OCI-LY3 (cell line): Measurements from ENCODE around the gene C1QTNF5.

ENCODE experiments used
- H2AFZ ChIP-seq: fragments of 200-600, 300-600 bp; shearing (Covaris generic); 2 replicates; pipeline ENCODE4 v1.6.0; 2014; ENCODE audit warnings: antibody characterized with exemption, low read depth, low read length
- H3K27ac ChIP-seq: fragments of 200-600, 300-600 bp; sonication (generic); 2 replicates; pipeline ENCODE4 v1.5.1; 2014; ENCODE audit warnings: mild to moderate bottlenecking, low read length, moderate library complexity, mixed read lengths
- H3K27me3 ChIP-seq: fragments of 200-600, 300-600 bp; sonication (generic); 2 replicates; pipeline ENCODE4 v1.6.1; 2014; ENCODE audit warnings: low read depth, low read length, mixed read lengths
- H3K36me3 ChIP-seq: fragments of 200-600, 300-600 bp; sonication (generic); replicated peaks from 2 replicates; pipeline ENCODE3; 2014; ENCODE audit warnings: low read depth, low read length, mixed read lengths
- H3K4me1 ChIP-seq: fragments of 300-600, 200-600 bp; sonication (generic); 2 replicates; pipeline ENCODE4 v1.6.1; 2014; ENCODE audit warnings: low read length, mixed read lengths
- H3K4me2 ChIP-seq: fragments of 200-600, 300-600 bp; sonication (generic); 2 replicates; pipeline ENCODE4 v1.6.1; 2014; ENCODE audit warnings: low read length, mixed read lengths
- H3K4me3 ChIP-seq: fragments of 300-600, 200-600 bp; sonication (generic); 2 replicates; pipeline ENCODE4 v1.5.1; 2014; ENCODE audit warnings: antibody characterized with exemption, mild to moderate bottlenecking, low read length, moderate library complexity
- H3K79me2 ChIP-seq: fragments of 300-600, 200-600 bp; shearing (Covaris generic); 2 replicates; pipeline ENCODE4 v1.6.1; 2014; ENCODE audit warnings: mild to moderate bottlenecking, low read length, mixed read lengths
- H3K9ac ChIP-seq: fragments of 300-600, 200-600 bp; shearing (Covaris generic); 2 replicates; pipeline ENCODE4 v1.6.0; 2014; ENCODE audit warnings: mild to moderate bottlenecking, low read length, moderate library complexity
- H3K9me3 ChIP-seq: fragments of 200-600, 300-600 bp; shearing (Covaris generic); 2 replicates; pipeline ENCODE4 v1.6.1; 2014; ENCODE audit warnings: low read length, mixed read lengths; ENCODE audit not compliant: insufficient read depth
- H4K20me1 ChIP-seq: fragments of 200-600, 300-600 bp; sonication (generic); 2 replicates; pipeline ENCODE4 v1.6.1; 2016; ENCODE audit warnings: low read length, mixed read lengths; ENCODE audit not compliant: insufficient read depth
- CTCF ChIP-seq: fragments of 200-600, 300-600 bp; sonication (generic); IDR thresholded peaks from 2 replicates; pipeline ENCODE4 v1.5.1; 2014; ENCODE audit warnings: antibody characterized with exemption, low read length, low read depth
- EZH2phosphoT487 ChIP-seq: fragments of 200-600 bp; shearing (Covaris generic); IDR thresholded peaks from 2 replicates; pipeline ENCODE4 v1.6.1; 2018; ENCODE audit warnings: antibody characterized with exemption, mixed run types, low read depth

The C1QTNF5 gene

DNA sequence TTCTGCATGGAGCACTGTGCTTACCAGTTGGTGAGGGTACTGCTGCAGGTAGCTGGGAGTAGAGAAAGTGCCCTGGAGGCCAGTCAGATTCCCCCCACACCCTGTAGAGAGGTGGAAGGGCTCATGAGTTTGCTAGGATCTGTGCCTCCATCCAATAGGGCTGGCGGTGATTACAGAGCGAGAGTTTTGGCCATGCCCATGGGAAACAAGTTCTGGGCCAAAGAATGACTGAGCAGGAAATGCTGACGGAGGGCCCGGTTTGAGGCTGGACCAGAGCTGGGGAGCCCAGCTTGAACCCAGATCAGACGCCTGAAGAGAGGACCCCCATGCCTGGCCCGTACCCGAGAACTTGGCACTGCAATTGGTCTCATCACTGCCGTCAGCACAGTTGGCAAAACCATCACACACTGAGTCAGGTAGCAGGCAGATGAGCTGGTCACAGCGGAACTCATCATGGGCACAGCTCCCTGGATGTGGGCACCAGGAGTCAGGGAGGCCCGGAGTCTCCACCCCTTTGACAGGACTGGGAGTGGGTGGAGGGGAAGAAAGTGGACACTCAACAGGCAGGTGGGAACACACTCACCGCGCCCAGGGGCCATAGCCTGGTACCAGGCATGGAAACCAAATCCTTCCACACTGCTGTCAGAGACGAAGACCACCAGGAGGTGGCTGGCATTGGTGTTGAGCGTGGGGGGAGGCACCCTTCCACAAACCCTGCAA lies 3.8 kb upstream of the C1QTNF5 start:
- Histone ChIP-seq H3K27me3 (peaks cover 7% of the 10 kb centered on the region; the same call in 1 of the 2 replicates), H2AFZ (no peak overlapping the region), H3K9me3 (no peaks in the 10 kb centered on the region), H3K9ac (no peak overlapping the region), H3K4me3 (no peak overlapping the region), H3K4me2 (no peak overlapping the region), H3K36me3 (no peaks in the 10 kb centered on the region), H3K27ac (no peak overlapping the region), H3K79me2 (no peaks in the 10 kb centered on the region), H4K20me1 (no peaks in the 10 kb centered on the region), H3K4me1 (no peaks in the 10 kb centered on the region)
- TF ChIP-seq CTCF (no peak), EZH2phosphoT487 (no peak)

- no peak overlapping the region for H3K4me2 ChIP-seq
- no peaks in the 10 kb centered on the region for H4K20me1 ChIP-seq
- no peak for TF ChIP-seq EZH2phosphoT487
- no peak for TF ChIP-seq CTCF
- no peak overlapping the region for H3K4me3 ChIP-seq
- no peaks in the 10 kb centered on the region for H3K9me3 ChIP-seq
- H3K27ac ChIP-seq, result no peak overlapping the region
- H2AFZ ChIP-seq, result no peak overlapping the region
- H3K4me1 ChIP-seq, result no peaks in the 10 kb centered on the region
- no peak overlapping the region for H3K9ac ChIP-seq
- H3K36me3 ChIP-seq, result no peaks in the 10 kb centered on the region
- no peaks in the 10 kb centered on the region for H3K79me2 ChIP-seq
- peaks cover 7% of the 10 kb centered on the region; the same call in 1 of the 2 replicates for H3K27me3 ChIP-seq
Observed at GRCh38 chr11:119343726-119344125, 3.0 kb upstream of the C1QTNF5 start.

DNA sequence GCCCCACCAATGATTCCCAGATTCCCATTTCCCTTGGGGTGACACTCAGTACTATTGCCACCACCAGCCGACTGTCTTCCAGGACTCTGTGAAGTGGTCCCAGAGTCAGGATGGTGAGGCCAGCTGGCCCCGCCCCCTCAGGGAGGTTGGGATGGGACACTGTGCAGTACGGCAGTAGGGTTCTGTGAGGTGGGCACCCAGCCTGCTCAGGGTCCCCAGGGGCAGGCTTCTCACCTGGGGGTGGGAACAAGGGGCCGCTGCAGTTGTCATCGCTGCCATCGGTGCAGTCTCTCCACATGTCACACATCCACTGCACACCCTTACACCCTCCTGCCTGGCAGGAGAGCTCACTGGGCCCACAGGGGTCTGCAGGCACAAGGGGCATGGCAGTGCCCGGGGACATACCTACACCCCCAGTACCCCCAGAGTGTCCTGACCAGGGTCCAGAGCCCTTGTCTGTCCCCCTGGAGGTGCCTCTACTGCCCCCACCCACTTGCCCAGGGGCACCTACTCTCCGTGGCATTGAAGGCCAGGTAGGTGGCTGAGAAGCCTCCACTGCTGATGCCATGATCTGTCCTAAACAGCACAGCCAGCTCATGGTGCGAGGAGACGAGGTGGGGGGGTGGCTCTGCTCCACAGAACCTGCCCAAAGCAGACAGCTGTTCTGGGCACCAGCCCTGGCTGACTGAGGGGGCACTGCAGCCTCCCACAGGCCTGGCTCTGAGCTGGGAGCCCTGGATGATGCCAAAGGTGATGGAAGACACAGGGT lies 1.9 kb upstream of the C1QTNF5 start:
- Histone ChIP-seq H3K4me3 (no peak overlapping the region), H3K27me3 (peaks cover 7% of the 10 kb centered on the region; the same call in 1 of the 2 replicates), H3K4me2 (no peak overlapping the region), H3K36me3 (no peaks in the 10 kb centered on the region), H3K4me1 (peaks cover 6% of the 10 kb centered on the region; the same call in 1 of the 2 replicates), H3K79me2 (no peaks in the 10 kb centered on the region), H2AFZ (no peak overlapping the region), H3K9me3 (no peaks in the 10 kb centered on the region), H4K20me1 (no peaks in the 10 kb centered on the region), H3K9ac (no peak overlapping the region), H3K27ac (no peak overlapping the region)
- TF ChIP-seq CTCF, result no peak
- TF ChIP-seq EZH2phosphoT487, result no peak

- no peak for TF ChIP-seq CTCF
- TF ChIP-seq EZH2phosphoT487, result no peak
- peaks cover 7% of the 10 kb centered on the region; the same call in 1 of the 2 replicates for H3K27me3 ChIP-seq
- no peak overlapping the region for H3K27ac ChIP-seq
Observed at GRCh38 chr11:119342023-119342300, 1.3 kb upstream of the C1QTNF5 start.

More at GRCh38 chr11:119342023-119342300, 1.3 kb upstream of the C1QTNF5 start:
- no peak overlapping the region for H3K4me3 ChIP-seq
- no peak overlapping the region for H3K4me2 ChIP-seq
- H3K79me2 ChIP-seq, result peaks cover 3% of the 10 kb centered on the region; the same call in 1 of the 2 replicates
- H2AFZ ChIP-seq, result no peak overlapping the region
- peaks cover 3% of the 10 kb centered on the region for H3K36me3 ChIP-seq
- H3K9ac ChIP-seq, result no peak overlapping the region
- H3K4me1 ChIP-seq, result peaks cover 6% of the 10 kb centered on the region; the same call in 1 of the 2 replicates
- no peaks in the 10 kb centered on the region; the same call in 1 of the 2 replicates for H4K20me1 ChIP-seq
- no peaks in the 10 kb centered on the region for H3K9me3 ChIP-seq
